GM21529 (cell line): Measurements from ENCODE around the gene SUDS3.
"Not testable (repeated sequence)": the region's sequence is repeated elsewhere in the genome, so short reads cannot be mapped to it uniquely, and the experiment has no call there.

Source experiments
- ATAC-seq: cut with Tn5 transposase; IDR thresholded peaks from one replicate; pipeline ENCODE4 v1.9.1; 2021; ENCODE audit not compliant: unreplicated experiment

The SUDS3 gene

DNA sequence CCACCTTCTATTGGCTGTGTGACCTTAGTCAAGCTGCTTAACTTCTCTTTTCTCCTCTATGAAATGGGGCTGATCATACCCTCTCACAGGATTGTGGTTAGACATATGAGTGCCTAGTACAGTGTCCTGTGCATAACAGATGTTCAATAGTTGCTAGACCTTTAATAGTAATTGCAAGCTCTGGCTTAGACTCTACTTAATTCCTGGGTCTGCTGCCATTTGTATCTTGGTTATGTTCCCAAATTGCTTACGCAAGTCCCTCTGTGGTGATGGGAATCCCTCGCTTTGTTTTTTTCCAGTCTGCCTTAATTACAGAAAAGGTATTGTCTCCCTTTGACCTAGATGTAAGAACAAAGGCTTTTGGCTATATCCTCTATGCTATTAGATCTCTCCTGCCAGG lies 15.1 kb downstream of the SUDS3 start:
- no peak for ATAC-seq

DNA sequence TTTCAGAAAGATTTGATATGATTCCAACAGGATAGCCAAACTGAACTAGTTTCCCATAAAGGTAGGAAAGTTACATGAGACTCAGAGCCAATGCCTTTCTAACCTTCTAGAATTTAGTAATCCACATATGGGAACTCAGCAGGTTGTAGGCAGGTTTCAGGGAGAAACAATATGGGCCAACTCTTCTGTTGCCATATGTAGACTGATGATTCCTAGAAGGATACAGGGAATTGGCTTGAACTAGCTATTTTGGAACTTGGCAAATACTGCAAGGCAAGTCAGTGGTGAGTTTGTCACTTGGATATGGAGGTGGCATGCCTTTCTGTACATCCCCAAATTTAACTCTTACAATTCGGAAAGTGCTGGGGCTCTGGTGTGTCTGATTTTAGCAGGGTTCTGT lies 15.5 kb downstream of the SUDS3 start:
- ATAC-seq = no peak

DNA sequence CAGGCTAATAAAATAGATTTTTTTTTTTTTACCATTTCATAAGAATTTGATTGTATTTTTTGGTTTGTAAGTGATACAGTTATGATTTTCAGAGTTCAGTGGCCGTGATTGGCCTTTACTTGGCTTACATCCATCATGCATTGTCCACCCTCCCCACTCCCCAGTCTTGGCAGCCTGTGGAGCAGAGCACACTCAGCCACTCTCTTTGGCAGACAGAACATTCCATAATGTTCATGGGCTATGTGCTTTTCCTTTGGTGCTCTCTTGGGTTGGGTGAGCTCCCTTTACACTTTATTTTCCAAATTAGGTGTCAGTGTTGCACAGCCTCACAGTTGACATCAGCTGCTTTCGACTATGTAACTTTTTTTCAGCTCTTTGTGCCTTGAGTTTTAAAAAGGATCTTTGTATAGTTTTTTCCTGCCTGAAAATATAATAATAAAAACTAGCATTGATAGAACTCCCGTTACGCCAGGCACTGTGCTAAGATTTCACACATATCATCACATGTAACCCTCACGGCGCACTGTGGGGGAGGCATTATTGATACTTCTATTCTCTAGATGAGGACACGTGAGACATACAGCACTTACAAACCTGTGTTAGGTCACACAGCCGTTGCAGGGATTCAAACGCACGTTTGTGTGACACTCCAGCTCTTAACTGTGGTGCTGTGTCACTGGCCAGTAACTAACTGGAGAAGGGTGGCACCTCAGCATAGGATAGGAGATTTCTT lies 21.5 kb downstream of the SUDS3 start:
- no peak for ATAC-seq

GRCh38 chr12:118398524-118398923 lies 22.2 kb downstream of the SUDS3 start:
- no peak for ATAC-seq

DNA sequence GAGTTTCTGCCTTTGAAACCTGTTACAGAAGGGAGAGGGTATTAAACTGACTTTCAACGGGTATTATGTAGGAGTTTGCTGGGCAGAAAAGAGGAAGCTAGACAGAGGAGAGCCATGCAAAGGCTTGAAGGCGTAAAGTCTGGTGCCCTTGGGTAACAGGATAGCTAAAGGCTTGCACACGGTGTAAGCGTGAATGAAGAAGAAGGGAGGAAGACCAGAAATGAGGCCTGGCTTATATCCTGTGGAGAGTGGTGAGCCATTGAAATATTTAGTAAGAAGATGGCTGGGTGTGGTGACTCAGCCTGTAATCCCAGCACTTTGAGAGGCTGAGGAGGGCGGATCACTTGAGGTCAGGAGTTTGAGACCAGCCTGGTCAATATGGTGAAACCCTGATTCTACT lies 22.6 kb downstream of the SUDS3 start:
- ATAC-seq = no peak

DNA sequence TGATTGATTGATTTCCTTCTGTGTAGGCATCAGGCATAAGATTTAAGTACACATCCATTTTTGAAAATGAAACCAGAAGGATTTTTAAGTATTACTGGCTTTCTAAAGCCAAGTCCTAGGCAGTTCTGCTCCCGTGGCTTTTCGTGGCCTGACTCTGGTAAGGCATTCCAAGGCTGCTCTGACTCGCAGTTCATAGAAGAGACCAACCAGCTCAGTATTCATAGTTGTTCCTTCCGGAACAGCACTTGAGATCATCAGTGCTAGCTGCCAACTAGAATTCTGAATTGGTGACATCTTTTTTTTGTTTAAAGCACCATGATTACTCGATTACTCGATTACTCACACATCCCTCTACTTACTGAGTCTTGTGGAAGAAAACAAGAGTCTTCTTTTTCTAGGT lies 25.9 kb downstream of the SUDS3 start:
- ATAC-seq = no peak

DNA sequence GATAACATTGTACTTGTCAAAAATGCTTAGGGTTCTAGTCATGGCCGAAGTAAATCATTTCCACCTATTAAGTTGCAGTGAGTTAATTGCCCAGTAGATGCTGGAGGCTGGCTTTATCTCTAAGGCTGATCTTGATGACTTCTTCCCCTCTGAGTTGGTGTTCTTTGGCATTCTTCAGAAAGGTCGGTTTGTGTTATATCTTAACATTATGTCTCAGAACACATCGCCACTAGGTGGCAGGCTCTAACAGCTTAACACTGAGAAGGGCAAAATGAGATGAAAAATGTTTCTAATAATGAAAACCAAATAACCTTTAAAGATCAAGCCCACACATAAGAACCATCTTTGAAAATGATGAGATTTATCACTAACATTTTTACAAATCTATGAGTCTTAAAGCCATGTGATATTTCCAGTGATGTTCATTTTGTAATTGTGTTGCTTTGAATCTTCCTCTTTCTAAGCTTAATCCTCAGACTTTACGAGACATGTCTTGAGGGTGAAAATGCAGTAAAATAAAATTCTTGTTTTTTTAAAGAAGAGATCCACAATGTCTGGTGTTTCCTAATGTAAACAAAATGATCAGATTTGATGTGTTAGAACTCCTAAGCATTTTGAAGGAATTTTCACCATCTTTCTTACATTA lies 28.6 kb downstream of the SUDS3 start:
- no peak for ATAC-seq

DNA sequence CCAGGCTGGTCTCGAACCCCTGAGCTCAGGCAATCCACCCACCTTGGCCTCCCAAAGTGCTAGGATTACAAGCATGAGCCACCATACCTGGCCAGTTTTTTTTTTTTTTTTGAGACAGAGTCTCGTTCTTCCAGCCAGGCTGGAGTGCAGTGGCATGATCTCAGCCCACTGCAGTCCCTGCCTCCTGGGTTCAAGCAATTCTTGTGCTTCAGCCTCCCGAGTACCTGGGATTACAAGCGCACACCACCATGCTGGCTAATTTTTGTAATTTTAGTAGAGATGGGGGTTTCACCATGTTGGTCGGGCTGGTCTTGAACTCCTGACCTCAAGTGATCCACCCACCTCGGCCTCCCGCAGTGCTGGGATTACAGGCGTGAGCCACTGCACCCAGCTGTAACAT lies 31.9 kb downstream of the SUDS3 start:
- ATAC-seq = not testable (repeated sequence)

DNA sequence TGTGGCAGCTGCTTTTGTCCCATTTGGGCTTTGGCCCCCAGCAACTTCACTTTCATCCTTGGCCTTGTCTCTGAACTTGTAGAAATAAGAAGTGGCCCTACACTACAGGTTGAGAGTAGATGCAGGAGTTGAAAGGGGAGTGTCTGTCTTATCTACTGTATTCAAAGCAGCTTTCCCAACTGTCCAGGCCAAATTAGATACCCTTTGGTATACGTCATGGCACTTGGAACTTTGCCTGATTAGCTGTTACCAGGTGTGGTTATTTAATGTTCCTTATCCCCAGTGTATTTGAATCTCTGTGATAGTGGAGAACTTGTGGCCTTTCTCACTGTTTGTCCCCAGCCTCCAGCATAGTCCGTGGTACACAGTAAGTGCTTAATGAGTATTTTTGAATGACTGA lies 33.5 kb downstream of the SUDS3 start:
- ATAC-seq = no peak

DNA sequence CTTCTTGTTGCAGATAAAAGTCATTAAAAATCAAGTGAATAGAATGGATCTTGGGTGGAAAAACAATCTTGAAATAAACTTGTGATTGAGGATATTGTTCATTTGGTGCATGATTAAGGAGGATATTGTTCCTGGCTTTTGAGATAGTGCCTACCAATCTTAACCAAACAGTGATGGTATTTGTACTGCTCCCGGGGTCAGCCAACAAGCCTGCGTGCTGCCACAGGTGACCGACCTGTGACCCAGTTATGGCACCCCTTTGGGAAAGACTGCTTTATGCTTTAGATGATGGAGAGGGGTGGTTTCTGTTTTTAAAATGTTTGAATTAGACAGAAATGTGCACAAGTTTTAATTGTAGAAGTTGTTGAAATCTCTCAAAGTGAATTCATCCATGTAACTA lies 41.6 kb downstream of the SUDS3 start:
- ATAC-seq = no peak

- no peak for ATAC-seq
Measured at GRCh38 chr12:118418385-118419057, 42.2 kb downstream of the SUDS3 start.

- no peak for ATAC-seq
Measured at GRCh38 chr12:118420673-118421072, 44.3 kb downstream of the SUDS3 start.

- ATAC-seq = no peak
Measured at GRCh38 chr12:118424884-118425283, 48.5 kb downstream of the SUDS3 start.

- no peak for ATAC-seq
Measured at GRCh38 chr12:118425364-118425763, 49.0 kb downstream of the SUDS3 start.

- no peak for ATAC-seq
Measured at GRCh38 chr12:118427819-118428218, 51.5 kb downstream of the SUDS3 start.

DNA sequence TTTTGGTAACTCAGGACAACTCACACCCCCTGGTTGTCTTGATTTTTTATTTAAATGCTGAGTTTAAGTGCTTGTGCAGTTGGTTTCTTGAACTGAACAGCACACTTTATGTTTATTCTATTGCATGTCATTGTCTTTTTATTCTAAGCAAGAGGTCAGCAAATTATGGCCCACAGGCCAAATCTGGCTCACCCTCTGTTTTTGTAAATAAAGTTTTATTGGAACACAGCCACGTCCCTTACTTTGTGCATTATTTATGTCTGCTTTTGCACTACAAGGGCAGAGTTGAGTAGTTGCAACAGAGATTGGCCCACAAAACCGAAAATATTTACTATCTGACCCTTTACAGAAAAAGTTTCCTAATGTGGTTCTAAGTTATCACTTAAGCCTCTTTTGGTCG lies 52.3 kb downstream of the SUDS3 start:
- ATAC-seq = no peak

GRCh38 chr12:118429688-118430383 lies 53.5 kb downstream of the SUDS3 start:
- no peak for ATAC-seq

- ATAC-seq = no peak
Measured at GRCh38 chr12:118430516-118430915, 54.2 kb downstream of the SUDS3 start.

DNA sequence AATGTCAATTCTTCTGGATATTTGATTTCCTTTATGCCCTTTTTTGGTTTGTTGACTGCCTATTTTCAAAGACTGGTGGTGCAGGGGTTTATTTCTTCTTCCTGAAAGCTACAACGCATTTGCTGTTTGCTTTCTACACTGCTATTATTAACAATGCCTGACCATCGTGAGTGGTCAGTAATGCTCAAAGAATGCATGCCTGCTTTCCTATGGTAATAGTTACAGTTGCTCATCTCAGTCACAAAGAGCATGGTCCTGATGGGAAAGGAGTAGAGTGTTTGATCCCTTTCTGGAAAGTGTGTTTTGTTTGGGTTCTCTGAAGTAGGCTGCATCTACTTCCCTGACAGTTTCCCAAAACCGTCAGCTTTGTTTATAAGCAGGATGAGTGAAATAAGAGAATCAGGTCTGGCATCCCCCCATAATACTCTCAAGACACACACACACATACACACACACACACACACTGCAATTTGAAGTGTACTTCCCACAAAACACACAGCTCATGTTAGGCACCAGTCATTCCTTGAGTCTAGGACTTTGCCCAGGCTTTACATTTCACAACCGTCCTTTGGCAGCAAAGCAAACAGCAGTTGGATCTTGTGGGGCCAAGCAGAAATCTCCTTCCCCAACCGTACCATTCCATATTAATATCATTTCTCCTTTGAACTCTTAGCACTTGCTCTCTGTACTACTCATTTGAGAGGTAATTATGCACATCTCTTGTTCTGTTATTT lies 56.6 kb downstream of the SUDS3 start:
- ATAC-seq = no peak

GRCh38 chr12:118436002-118436730 lies 59.8 kb downstream of the SUDS3 start:
- ATAC-seq = no peak
